Activated CD4-positive, alpha-beta T cell treated with anti-CD3 and anti-CD28 coated beads, Interleukin-2, amount 10 ng/mL, durations not matched to agents 7 days and 5 days (primary cell): ENCODE measurements around the gene YBX1. TPM values are rescaled to one million over a fixed set of nuclear protein-coding genes. Genes with fewer than 3 reads are reported as not detected.

Source experiments
- CTCF ChIA-PET: fragments of 350-600 bp; sonication (Branson Sonifier 250); formaldehyde crosslinking; loops from one replicate; lab custom pipeline; 2021; ENCODE audit warnings: antibody characterized with exemption; lab: Charles Lee
- POLR2A ChIA-PET: fragments of 350-600 bp; sonication (Branson Sonifier 250); formaldehyde crosslinking; loops from one replicate; lab custom pipeline; 2021; ENCODE audit warnings: antibody characterized with exemption; lab: Charles Lee
- DNase-seq: peaks from one replicate; pipeline ENCODE4 v3.0.0-alpha.2; 2020
- H3K27ac Mint-ChIP-seq: one replicate; pipeline ENCODE4 v1.8.0; 2021; ENCODE audit warnings: mild to moderate bottlenecking, moderate library complexity, mixed read lengths
- H3K27me3 Mint-ChIP-seq: one replicate; pipeline ENCODE4 v1.8.0; 2021; ENCODE audit warnings: mixed read lengths
- H3K36me3 Mint-ChIP-seq: one replicate; pipeline ENCODE4 v1.8.0; 2021; ENCODE audit warnings: low read depth, mixed read lengths
- H3K4me1 Mint-ChIP-seq: one replicate; pipeline ENCODE4 v1.8.0; 2021; ENCODE audit warnings: mixed read lengths
- H3K4me3 Mint-ChIP-seq: one replicate; pipeline ENCODE4 v1.8.0; 2021; ENCODE audit warnings: mild to moderate bottlenecking, moderate library complexity, mixed read lengths
- H3K9me3 Mint-ChIP-seq: one replicate; pipeline ENCODE4 v1.8.0; 2021; ENCODE audit warnings: mixed read lengths
- total RNA-seq, 2 experiments: library from RNA; stranded (reverse); gene quantifications; one replicate each; pipeline ENCODE4 v1.2.3, GENCODE V29; 2021

YBX1 gene
- total RNA-seq, 2 experiments from 2014 or later = 607 to 643 TPM

DNA sequence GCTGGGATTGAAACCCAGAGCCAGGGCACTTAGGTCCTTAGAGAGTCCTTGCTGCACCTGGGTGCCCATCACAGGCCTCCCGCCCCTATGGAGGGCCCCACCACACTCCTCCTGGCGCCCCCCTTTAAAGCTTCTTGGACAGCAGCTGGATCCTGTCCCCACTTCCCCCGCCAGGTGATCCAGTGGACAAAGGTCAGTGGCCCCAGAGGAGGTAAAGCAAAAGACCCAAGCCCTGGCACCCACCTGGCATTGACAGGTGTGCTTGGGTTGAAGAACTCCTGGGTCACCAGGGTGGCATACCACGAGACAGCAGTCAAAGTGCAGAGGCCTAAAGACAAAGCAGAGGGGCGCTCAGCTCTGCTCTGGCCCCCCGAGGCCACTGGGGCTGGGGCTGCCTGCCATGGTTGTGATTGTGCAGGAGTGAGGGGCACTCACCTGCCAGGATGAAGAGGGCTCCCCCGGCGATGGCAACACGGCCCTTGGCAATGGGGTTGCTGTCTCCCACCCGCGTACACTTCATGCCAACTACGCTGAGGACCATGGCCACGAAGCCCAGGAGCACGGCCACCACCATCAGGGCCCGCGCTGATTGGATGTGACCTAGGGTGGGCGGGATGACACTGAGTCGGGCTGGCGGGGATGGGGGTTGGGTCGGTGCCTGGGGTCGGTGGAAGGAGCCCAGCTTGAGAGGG, 55.9 kb downstream of the YBX1 start:
- ChIA-PET CTCF (no interaction called here), POLR2A (no interaction called here)
- no peak for DNase-seq
- Mint-ChIP-seq H3K27ac (no peak overlapping the region), H3K9me3 (no peaks in the 10 kb centered on the region), H3K4me3 (no peak overlapping the region), H3K36me3 (no peaks in the 10 kb centered on the region), H3K4me1 (peaks cover 13% of the 10 kb centered on the region), H3K27me3 (no peaks in the 10 kb centered on the region)

DNA sequence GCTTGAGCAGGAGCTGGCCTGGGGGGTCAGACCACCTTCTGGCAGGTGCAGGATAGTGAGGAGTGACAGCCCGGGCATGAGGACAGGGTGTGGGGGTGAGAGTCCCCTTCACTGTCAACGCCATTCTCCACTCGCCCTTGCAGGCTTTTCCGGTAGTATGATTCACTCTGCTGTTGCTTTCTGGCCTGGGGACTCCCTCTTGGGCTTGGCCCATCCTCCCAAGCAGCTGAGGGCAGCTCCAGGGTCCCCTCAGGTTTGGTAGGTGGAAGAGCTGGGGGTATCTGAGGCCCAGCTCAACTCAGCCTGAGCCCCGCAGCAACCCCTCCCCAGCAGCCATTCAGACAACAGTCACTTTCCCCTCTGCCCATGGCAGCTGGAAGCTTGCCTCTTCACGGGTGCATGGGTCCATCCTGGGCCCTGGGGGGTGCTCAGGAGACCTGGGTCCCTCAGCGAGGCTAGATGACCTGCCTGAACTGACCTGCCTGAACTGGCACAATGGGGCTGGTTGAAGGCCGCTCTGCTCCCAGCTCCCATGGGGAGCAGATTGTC, 56.5 kb downstream of the YBX1 start:
- no peaks in the 10 kb centered on the region for H3K36me3 Mint-ChIP-seq
- ChIA-PET CTCF (interaction anchor here (0.9 kb wide), 1 partner anchor 28 kb away, joined by 3 read pairs; the partner anchor contains the start of genes C1orf50 and P3H1), POLR2A (no interaction called here)
- no peak for DNase-seq
- peaks cover 13% of the 10 kb centered on the region for H3K4me1 Mint-ChIP-seq
- H3K4me3 Mint-ChIP-seq = no peak overlapping the region
- no peak overlapping the region for H3K27ac Mint-ChIP-seq
- no peaks in the 10 kb centered on the region for H3K27me3 Mint-ChIP-seq
- H3K9me3 Mint-ChIP-seq = no peaks in the 10 kb centered on the region

DNA sequence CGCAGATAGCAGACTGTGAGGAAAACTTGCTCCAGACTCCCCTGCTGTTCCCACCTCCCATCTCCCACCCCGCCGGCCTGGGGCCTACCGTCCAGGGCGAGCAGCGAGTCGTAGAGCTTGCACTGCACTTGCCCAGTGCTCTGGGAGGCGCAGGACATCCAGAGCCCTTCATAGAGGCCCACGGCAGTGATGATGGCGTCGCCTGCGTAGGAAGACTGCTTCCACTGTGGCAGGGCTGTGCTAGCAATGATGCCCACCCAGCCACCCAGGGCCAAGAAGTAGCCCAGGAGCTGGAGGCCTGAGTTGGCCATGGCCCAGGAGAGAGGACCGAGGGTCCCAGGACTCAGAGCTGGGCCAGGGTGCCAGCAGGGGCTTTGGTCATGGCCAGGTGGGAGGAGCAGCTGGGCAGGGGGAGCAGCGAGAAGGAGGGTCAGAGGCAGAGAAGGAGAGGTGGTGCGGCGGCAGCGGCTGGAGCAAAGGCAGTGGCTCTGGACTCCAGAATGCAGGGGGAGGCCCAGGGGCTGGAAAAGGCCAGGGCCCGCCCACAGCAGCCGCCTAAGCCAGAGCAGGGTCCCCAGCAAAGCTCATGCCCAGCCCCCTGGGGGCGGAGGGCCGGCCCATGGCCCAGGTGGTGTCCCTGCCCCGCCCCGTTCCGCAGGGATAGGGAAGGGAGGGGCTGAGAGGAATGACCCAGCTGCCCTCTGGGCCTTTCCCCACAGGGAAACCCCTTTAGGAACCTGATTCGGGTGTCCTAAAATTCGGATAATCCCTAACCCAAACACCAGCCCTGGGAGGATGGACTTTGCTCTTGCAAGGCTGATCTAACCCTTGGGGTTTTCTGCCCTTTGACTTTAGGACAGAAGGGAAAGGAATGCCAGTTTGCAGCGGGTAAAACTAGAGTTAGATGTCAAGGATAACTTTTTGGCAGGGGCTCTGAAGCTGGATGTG, 57.8 kb downstream of the YBX1 start, which contains the start of gene CLDN19:
TSS of gene CLDN19 (minus strand) at position 484 of the 948 bp plus-strand sequence. CDS start at position 311, 173 bp downstream.
- Mint-ChIP-seq H3K27me3 (no peaks in the 10 kb centered on the region), H3K9me3 (no peaks in the 10 kb centered on the region), H3K4me3 (no peak within 1 kb of the TSS), H3K4me1 (peaks cover 13% of the 10 kb centered on the region), H3K27ac (no peak within 1 kb of the TSS), H3K36me3 (no peaks in the 10 kb centered on the region)
- DNase-seq = no peak
- POLR2A ChIA-PET = no interaction called here
- CTCF ChIA-PET = interaction anchor here (0.6 kb wide), 1 partner anchor 527 kb away, joined by 3 read pairs; no protein-coding TSS in a partner anchor

DNA sequence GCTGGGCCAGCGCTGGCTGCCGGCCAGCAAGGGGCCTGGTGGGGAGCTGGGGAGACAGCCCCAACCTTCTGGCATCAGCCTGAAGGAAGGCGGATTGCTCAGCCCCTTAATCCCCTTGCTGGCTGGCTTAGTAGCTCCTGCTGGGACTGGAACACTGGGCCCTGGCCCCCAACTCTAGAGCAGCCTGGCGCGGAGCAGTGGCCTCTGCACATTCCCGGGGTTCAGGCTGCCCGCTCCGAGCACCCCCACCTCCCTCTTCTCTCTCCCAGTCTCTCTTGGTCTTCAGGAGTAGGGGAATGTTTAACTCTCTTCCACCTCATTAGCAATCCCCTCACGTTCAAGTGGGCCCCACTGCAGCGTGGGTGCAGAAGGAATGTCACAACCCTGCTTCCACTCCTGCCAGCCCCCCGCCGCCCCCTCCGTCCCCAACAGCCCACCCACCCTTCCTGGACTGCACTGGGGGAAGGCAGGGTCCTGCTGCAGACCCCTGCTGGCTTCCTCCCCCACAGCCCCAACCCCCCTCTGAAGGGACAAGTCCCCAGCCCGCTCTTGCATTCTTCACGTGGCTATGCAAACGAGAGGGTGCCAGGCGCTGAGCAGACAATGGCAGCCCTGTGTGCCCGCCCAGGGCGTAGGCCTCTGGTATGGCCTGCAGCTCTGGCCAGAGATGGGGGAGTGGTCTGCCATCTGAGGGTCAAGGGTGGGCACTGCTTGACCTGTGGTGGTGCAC, 58.8 kb downstream of the YBX1 start:
- ChIA-PET POLR2A (no interaction called here), CTCF (no interaction called here)
- Mint-ChIP-seq H3K27ac (no peak overlapping the region), H3K4me1 (peaks cover 13% of the 10 kb centered on the region), H3K4me3 (no peak overlapping the region), H3K27me3 (no peaks in the 10 kb centered on the region), H3K9me3 (no peaks in the 10 kb centered on the region), H3K36me3 (peaks cover 7% of the 10 kb centered on the region)
- no peak for DNase-seq

DNA sequence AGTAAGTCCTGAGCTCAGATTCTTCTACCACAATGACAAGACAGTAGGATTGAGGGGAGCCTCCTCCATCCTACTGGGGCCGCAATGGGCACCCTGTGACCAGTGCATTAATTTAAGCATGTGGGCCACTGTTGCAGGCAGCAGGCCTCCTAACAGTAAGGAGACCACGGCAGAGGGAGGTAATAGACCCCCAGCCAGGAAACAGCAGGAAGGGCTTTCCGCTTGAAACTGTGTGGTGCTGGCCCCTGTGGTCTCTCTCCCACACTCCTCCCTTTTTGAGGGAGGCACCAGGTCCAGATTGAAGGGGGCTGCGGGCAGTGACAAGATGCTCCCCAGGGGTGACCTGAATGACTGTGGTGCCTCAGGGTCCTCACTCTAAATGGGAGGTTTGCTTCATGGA, 59.5 kb downstream of the YBX1 start:
- Mint-ChIP-seq H3K36me3 (peaks cover 7% of the 10 kb centered on the region), H3K4me3 (no peak overlapping the region), H3K27ac (no peak overlapping the region), H3K4me1 (peaks cover 7% of the 10 kb centered on the region), H3K9me3 (no peaks in the 10 kb centered on the region), H3K27me3 (no peaks in the 10 kb centered on the region)
- ChIA-PET CTCF (no interaction called here), POLR2A (no interaction called here)
- DNase-seq = no peak

DNA sequence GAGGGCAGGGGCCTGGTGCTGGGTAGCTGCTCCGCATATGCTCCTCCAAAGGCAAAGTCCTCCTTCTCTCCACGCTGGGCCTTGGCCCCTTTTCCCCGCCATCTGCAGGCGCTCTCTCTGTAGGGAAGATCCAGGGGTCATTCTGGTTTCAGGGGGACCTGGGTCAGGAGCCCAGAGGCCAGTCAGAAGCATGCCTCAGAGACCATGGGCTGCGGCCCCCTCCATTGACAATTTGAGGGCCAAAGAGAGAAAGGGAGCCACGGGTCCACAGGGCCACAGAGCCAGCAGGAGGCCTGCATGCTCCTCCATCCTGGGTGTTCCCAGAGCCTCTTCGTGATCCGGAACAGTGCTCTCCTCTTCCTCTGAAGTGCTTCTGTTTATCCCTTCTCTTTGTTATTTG, 59.9 kb downstream of the YBX1 start:
- Mint-ChIP-seq H3K9me3 (no peaks in the 10 kb centered on the region), H3K36me3 (peaks cover 7% of the 10 kb centered on the region), H3K4me1 (peaks cover 3% of the 10 kb centered on the region), H3K27me3 (no peaks in the 10 kb centered on the region), H3K27ac (no peak overlapping the region), H3K4me3 (no peak overlapping the region)
- POLR2A ChIA-PET = no interaction called here
- CTCF ChIA-PET = interaction anchor here (1.8 kb wide), 1 partner anchor 24 kb away, joined by 4 read pairs; the partner anchor contains the start of genes C1orf50 and P3H1
- no peak for DNase-seq

DNA sequence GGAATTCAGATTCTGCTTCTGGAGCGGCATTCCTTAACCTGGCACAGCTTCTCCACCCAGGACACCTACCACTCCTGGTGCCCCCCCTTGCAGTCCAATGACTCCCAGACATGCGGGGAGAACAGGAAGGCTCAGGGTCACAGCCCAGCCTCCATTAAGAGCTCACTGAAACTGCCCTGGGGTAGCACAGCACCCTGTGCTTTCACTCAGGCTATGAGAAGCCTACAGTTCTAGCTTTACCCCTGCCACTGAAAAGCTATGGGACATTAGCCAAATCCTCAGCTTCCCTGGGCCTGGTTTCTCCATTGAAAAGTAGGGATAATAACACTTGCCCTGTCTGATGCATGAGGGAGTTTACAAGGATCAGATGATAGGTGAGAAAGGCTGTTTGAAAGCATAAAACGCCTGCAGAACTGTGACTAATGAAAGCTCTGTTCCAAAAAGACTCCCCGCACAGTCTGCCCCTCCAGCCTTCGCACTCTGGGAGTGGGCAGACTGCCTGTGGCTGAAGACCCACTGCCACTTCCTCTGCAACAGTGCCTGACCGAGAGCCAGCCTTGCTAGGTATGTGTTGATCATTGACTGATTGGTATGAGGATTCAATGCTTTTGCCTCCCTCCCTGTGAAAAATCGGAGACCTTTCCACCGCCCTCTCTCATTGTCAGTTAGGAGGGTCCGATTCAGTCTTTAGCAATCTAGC, 60.5 kb downstream of the YBX1 start:
- Mint-ChIP-seq H3K36me3 (peaks cover 7% of the 10 kb centered on the region), H3K27me3 (no peaks in the 10 kb centered on the region), H3K27ac (no peak overlapping the region), H3K4me3 (no peak overlapping the region), H3K9me3 (no peaks in the 10 kb centered on the region), H3K4me1 (no peaks in the 10 kb centered on the region)
- no peak for DNase-seq
- CTCF ChIA-PET = interaction anchor here (1.8 kb wide), 1 partner anchor 24 kb away, joined by 4 read pairs; the partner anchor contains the start of genes C1orf50 and P3H1
- POLR2A ChIA-PET = no interaction called here

DNA sequence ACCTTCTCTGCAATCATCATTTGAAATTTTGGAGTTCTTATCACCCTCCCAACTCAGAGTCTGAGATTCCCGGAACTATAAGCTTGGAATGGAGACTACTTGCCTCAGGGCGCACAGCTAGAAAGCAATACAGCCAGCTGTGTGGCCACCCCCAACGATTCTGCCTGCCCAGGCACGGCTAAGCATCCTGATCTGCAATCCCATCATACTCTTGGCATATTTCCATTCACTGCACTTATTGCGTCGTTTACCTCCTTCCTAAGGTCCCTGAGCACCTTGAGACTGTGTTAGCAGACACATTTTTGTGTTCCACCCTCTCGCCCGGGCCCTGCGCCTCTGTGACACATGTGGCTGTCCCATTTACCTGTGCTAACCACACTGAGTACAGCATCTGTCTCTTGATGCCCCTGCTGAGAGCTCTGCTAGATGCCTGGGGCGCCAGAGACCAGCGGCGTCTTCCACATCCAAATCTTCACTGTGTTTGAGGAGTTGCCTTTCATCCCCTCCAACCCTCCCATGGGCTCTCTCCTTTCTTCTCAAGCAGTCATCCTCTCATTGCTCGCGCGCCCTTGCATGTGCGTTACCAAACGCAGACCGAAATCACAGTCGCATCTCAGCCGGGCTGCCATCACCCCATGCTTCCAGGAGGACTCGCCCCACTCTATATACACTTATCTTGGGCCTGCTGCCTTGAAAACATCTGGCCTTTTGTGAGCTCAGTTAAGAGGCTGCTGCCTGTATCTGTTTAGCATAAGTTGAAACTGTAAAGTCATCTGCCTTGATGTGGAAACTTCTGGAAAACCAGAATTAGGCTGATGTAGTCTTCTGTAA, 61.3 kb downstream of the YBX1 start:
- no peak overlapping the region for H3K27ac Mint-ChIP-seq
- H3K4me1 Mint-ChIP-seq = no peaks in the 10 kb centered on the region
- DNase-seq = no peak
- no peak overlapping the region for H3K4me3 Mint-ChIP-seq
- peaks cover 11% of the 10 kb centered on the region for H3K36me3 Mint-ChIP-seq
- ChIA-PET CTCF (interaction anchor here (1.8 kb wide), 1 partner anchor 23 kb away, joined by 4 read pairs; the partner anchor contains the start of genes C1orf50 and P3H1), POLR2A (no interaction called here)
- no peaks in the 10 kb centered on the region for H3K27me3 Mint-ChIP-seq
- H3K9me3 Mint-ChIP-seq = no peaks in the 10 kb centered on the region

DNA sequence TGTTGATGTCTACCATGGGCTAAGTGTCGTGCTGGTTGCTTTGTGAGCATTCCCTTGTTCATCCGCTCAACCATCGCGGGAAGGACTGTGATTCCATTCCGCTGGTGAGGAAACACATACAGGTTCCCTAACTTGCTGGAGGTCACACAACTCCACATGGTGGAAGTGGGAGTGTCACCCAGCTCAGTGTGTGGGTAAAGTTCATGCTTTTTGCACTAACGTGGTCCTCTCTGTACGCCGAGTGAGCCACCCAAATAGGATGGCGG, 61.9 kb downstream of the YBX1 start:
- POLR2A ChIA-PET = no interaction called here
- Mint-ChIP-seq H3K4me1 (no peaks in the 10 kb centered on the region), H3K36me3 (peaks cover 11% of the 10 kb centered on the region), H3K4me3 (no peak overlapping the region), H3K27ac (no peak overlapping the region), H3K27me3 (no peaks in the 10 kb centered on the region), H3K9me3 (no peaks in the 10 kb centered on the region)
- no peak for DNase-seq
- CTCF ChIA-PET = no interaction called here

DNA sequence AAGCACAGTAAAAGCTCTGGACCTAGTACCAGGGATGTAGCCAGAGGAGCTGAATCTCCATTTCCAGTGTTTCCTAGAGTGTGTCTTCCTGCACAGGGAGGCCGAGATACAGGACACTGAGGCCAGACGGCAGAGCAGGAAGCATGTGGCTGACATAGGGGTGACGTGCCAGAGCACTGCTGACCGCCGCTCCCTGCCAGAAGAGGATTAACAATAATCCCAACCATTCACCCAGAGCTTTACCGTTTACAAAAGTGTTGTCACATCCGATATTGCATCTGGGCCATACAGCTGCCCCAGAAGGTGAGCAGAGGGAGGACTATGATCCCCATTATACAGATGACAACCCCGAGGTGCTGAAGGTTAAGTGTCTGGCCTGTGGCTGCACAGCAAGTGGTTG, 63.6 kb downstream of the YBX1 start:
- ChIA-PET CTCF (interaction anchor here (0.6 to 1.6 kb wide), 3 partner anchors 12 to 211 kb away, joined by 3 to 9 read pairs (median 4); no protein-coding TSS in a partner anchor), POLR2A (no interaction called here)
- no peaks in the 10 kb centered on the region for H3K9me3 Mint-ChIP-seq
- no peak overlapping the region for H3K27ac Mint-ChIP-seq
- H3K4me3 Mint-ChIP-seq = no peak overlapping the region
- H3K4me1 Mint-ChIP-seq = no peaks in the 10 kb centered on the region
- H3K27me3 Mint-ChIP-seq = no peaks in the 10 kb centered on the region
- no peak for DNase-seq
- peaks cover 20% of the 10 kb centered on the region for H3K36me3 Mint-ChIP-seq

DNA sequence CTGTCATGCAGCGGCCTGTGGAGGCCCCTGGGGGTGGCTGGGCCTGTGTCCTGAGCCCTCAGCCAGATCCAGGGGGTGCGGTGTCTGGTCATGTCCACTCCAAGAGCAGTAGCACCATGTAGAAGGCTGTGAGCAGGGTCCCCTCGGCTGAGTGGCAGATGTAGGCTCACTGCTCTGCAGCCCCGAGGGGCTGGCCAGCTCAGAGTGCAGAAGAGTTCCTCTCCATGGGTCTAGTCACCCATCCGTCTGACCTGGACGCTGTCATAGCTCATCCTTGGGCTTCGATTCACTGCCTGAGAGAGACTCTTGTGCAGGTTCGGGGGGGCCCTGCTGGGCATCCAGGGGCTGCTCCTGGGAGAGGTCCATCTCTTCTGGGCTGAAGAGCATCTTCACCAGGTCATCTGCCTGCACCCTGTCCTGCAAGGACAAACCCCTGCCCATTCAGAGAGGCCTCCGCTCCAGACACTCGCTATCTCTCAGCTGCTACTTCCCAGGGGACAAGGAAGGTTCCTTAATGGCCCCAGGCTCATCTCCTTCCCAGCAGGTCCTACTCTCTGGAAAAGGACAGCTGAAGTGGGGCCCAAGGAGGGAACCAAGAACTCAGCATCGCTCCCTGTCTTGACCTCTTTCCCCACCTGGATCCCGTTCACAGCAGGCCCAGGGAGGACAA, 64.4 kb downstream of the YBX1 start:
- Mint-ChIP-seq H3K27me3 (no peaks in the 10 kb centered on the region), H3K9me3 (no peaks in the 10 kb centered on the region), H3K36me3 (peaks cover 21% of the 10 kb centered on the region), H3K4me3 (no peak overlapping the region), H3K27ac (no peak overlapping the region), H3K4me1 (no peaks in the 10 kb centered on the region)
- ChIA-PET CTCF (interaction anchor here (0.6 to 1.6 kb wide), 4 partner anchors 13 to 225 kb away, joined by 3 to 9 read pairs (median 4); no protein-coding TSS in a partner anchor), POLR2A (no interaction called here)
- no peak for DNase-seq
